ENCODE measurements around the gene DZIP3. TPM values are rescaled to one million over a fixed set of nuclear protein-coding genes. Genes with fewer than 3 reads are reported as not detected.

The DZIP3 gene
- total RNA-seq, 1 donor from 2014 or later = 44.3 TPM

GRCh38 chr3:108569336-108569735 lies 20.2 kb upstream of the DZIP3 start:
- TF ChIP-seq, protein P1, sequence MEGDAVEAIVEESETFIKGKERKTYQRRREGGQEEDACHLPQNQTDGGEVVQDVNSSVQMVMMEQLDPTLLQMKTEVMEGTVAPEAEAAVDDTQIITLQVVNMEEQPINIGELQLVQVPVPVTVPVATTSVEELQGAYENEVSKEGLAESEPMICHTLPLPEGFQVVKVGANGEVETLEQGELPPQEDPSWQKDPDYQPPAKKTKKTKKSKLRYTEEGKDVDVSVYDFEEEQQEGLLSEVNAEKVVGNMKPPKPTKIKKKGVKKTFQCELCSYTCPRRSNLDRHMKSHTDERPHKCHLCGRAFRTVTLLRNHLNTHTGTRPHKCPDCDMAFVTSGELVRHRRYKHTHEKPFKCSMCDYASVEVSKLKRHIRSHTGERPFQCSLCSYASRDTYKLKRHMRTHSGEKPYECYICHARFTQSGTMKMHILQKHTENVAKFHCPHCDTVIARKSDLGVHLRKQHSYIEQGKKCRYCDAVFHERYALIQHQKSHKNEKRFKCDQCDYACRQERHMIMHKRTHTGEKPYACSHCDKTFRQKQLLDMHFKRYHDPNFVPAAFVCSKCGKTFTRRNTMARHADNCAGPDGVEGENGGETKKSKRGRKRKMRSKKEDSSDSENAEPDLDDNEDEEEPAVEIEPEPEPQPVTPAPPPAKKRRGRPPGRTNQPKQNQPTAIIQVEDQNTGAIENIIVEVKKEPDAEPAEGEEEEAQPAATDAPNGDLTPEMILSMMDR (IDR thresholded peaks at IDR 0.05; ENCODE audit: partially characterized antibody, unreplicated experiment) = no peak
- Mint-ChIP-seq H3K4me1 (ENCODE audit: low read depth, unreplicated experiment) (peaks cover 3% of the 10 kb centered on the region), H3K4me3 (ENCODE audit: unreplicated experiment) (no peak overlapping the region), H3K36me3 (ENCODE audit: unreplicated experiment) (no peaks in the 10 kb centered on the region), H3K27me3 (ENCODE audit: unreplicated experiment) (no peaks in the 10 kb centered on the region), H3K9me3 (ENCODE audit: unreplicated experiment) (no peaks in the 10 kb centered on the region), H3K27ac (ENCODE audit: unreplicated experiment) (peak overlapping the region; percentile 77)
- DNase-seq = no peak

GRCh38 chr3:108578064-108578463 lies 11.5 kb upstream of the DZIP3 start:
- no peaks in the 10 kb centered on the region for H3K36me3 Mint-ChIP-seq (ENCODE audit: unreplicated experiment)
- TF ChIP-seq, protein P1 (IDR thresholded peaks at IDR 0.05; ENCODE audit: partially characterized antibody, unreplicated experiment) = no peak
- no peak for DNase-seq
- H3K4me1 Mint-ChIP-seq (ENCODE audit: low read depth, unreplicated experiment) = peaks cover 1% of the 10 kb centered on the region
- no peak overlapping the region for H3K27ac Mint-ChIP-seq (ENCODE audit: unreplicated experiment)
- H3K4me3 Mint-ChIP-seq (ENCODE audit: unreplicated experiment) = no peak overlapping the region
- no peaks in the 10 kb centered on the region for H3K27me3 Mint-ChIP-seq (ENCODE audit: unreplicated experiment)
- no peaks in the 10 kb centered on the region for H3K9me3 Mint-ChIP-seq (ENCODE audit: unreplicated experiment)

DNA sequence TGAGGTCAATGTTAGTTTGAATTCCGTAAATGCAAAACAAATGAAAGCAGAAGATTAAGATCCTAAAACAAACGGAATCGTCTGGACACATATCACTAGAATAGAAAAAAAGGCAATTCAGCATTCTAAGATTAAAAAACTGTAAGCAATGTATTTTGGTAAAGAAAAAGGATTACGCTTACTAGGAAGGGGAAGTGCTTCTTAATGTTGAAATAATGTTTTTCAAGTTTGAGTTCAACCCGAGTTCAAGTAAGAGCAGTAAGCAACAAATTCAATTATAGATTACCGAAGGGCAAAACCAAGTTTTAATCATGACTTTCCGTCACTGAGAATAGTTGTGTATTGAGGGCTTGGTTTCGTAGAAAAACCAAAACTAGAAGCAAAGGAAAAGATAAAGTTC lies 921 bp upstream of the DZIP3 start:
- Mint-ChIP-seq H3K36me3 (ENCODE audit: unreplicated experiment) (no peaks in the 10 kb centered on the region), H3K4me1 (ENCODE audit: low read depth, unreplicated experiment) (peaks cover 13% of the 10 kb centered on the region), H3K27ac (ENCODE audit: unreplicated experiment) (no peak overlapping the region), H3K9me3 (ENCODE audit: unreplicated experiment) (peaks cover 2% of the 10 kb centered on the region), H3K4me3 (ENCODE audit: unreplicated experiment) (peak overlapping the region; percentile 98), H3K27me3 (ENCODE audit: unreplicated experiment) (peaks cover 4% of the 10 kb centered on the region)
- DNase-seq = no peak
- TF ChIP-seq, protein P1 (IDR thresholded peaks at IDR 0.05; ENCODE audit: partially characterized antibody, unreplicated experiment) = no peak

- peak overlapping the region; percentile 98 for H3K4me3 Mint-ChIP-seq (ENCODE audit: unreplicated experiment)
- TF ChIP-seq, protein P1 (IDR thresholded peaks at IDR 0.05; ENCODE audit: partially characterized antibody, unreplicated experiment) = no peak
- no peaks in the 10 kb centered on the region for H3K36me3 Mint-ChIP-seq (ENCODE audit: unreplicated experiment)
- H3K4me1 Mint-ChIP-seq (ENCODE audit: low read depth, unreplicated experiment) = peaks cover 13% of the 10 kb centered on the region
- no peak for DNase-seq
- peaks cover 2% of the 10 kb centered on the region for H3K9me3 Mint-ChIP-seq (ENCODE audit: unreplicated experiment)
- H3K27me3 Mint-ChIP-seq (ENCODE audit: unreplicated experiment) = peaks cover 4% of the 10 kb centered on the region
- H3K27ac Mint-ChIP-seq (ENCODE audit: unreplicated experiment) = peak overlapping the region; percentile 99
These were observed 439 bp downstream of the DZIP3 start for GRCh38 chr3:108589998-108590323.

- peaks cover 13% of the 10 kb centered on the region for H3K4me1 Mint-ChIP-seq (ENCODE audit: low read depth, unreplicated experiment)
- no peak for DNase-seq
- peak overlapping the region; percentile 98 for H3K4me3 Mint-ChIP-seq (ENCODE audit: unreplicated experiment)
- H3K36me3 Mint-ChIP-seq (ENCODE audit: unreplicated experiment) = no peaks in the 10 kb centered on the region
- H3K9me3 Mint-ChIP-seq (ENCODE audit: unreplicated experiment) = peaks cover 2% of the 10 kb centered on the region
- TF ChIP-seq, protein P1 (IDR thresholded peaks at IDR 0.05; ENCODE audit: partially characterized antibody, unreplicated experiment) = no peak
- peak overlapping the region; percentile 99 for H3K27ac Mint-ChIP-seq (ENCODE audit: unreplicated experiment)
- peaks cover 4% of the 10 kb centered on the region for H3K27me3 Mint-ChIP-seq (ENCODE audit: unreplicated experiment)
These were observed 938 bp downstream of the DZIP3 start for GRCh38 chr3:108590460-108590859.
